ENCODE measurements around the gene ZNF367. TPM values are rescaled to one million over a fixed set of nuclear protein-coding genes. Genes with fewer than 3 reads are reported as not detected.

The ZNF367 gene
- total and polyA plus RNA-seq, 9 of the 15 experiments (the other 6 are each of a cell fraction or from before 2014, with no cell fraction given): 2.7 to 14.4 (median 10.0) TPM

GRCh38 chr9:96417051-96417586 lies 1.1 kb downstream of the ZNF367 start (continued):
- TF ChIP-seq NR0B1 (IDR thresholded peaks at IDR 0.05; ENCODE audit: partially characterized antibody): no peak
- no peak for TF ChIP-seq RBM22 (IDR thresholded peaks at IDR 0.05; ENCODE audit: low read depth, low read length, poor library complexity, severe bottlenecking)
- no peak for TF ChIP-seq ZBTB40 (IDR thresholded peaks at IDR 0.05)
- TF ChIP-seq ZBTB40 (CRISPR knock-in tag; IDR thresholded peaks at IDR 0.05): no peak
- TF ChIP-seq JUNB (CRISPR knock-in tag; conservative IDR thresholded peaks at IDR 0.05): peak; percentile 62
- no peak for TF ChIP-seq ZBTB49 (CRISPR knock-in tag; IDR thresholded peaks at IDR 0.05; ENCODE audit: borderline replicate concordance)
- no peak for TF ChIP-seq ZNF354B (CRISPR knock-in tag; IDR thresholded peaks at IDR 0.05)
- TF ChIP-seq BCLAF1 (IDR thresholded peaks at IDR 0.05; ENCODE audit: borderline replicate concordance in 1 of 2, control insufficient read depth in 1 of 2, low read depth in 2 of 2, low read length in 1 of 2): no peak
- no peak for TF ChIP-seq TRIM28 (IDR thresholded peaks at IDR 0.05)
- peak; percentile 44; the same call in 1 of the 2 replicates for TF ChIP-seq ZNF79 (CRISPR knock-in tag; IDR thresholded peaks at IDR 0.05; ENCODE audit: low read depth)

All from K562 (cell line).